OCI-LY1 (cell line): ENCODE measurements around the gene SLC35B2.

Experiments used
- H2AFZ ChIP-seq: fragments of 200-600 bp; sonication (generic), shearing (Covaris generic); 2 replicates; pipeline ENCODE4 v1.6.0; 2014; ENCODE audit warnings: antibody characterized with exemption, mild to moderate bottlenecking, low read length
- H3F3A ChIP-seq: fragments of 200-600 bp; sonication (generic), shearing (Covaris generic); 2 replicates; pipeline ENCODE4 v1.6.0; 2014; ENCODE audit warnings: mild to moderate bottlenecking, antibody characterized with exemption, low read length, moderate library complexity; ENCODE audit not compliant: insufficient read depth
- H3K27ac ChIP-seq: fragments of 200-600 bp; sonication (generic); 2 replicates; pipeline ENCODE4 v1.5.1; 2014; ENCODE audit warnings: low read length, mixed run types, mild to moderate bottlenecking, low read depth; ENCODE audit not compliant: poor library complexity, severe bottlenecking
- H3K27me3 ChIP-seq: fragments of 200-600 bp; sonication (generic); 2 replicates; pipeline ENCODE4 v1.6.0; 2014; ENCODE audit warnings: antibody characterized with exemption, mild to moderate bottlenecking, low read length, moderate library complexity; ENCODE audit not compliant: insufficient read depth
- H3K36me3 ChIP-seq: fragments of 200-600 bp; sonication (generic); 2 replicates; pipeline ENCODE4 v1.6.1; 2014; ENCODE audit warnings: mild to moderate bottlenecking, antibody characterized with exemption, low read length, moderate library complexity, mixed read lengths; ENCODE audit not compliant: insufficient read depth
- H3K4me1 ChIP-seq: fragments of 200-600 bp; sonication (generic); 2 replicates; pipeline ENCODE4 v1.5.1; 2014; ENCODE audit warnings: mild to moderate bottlenecking, low read length, moderate library complexity; ENCODE audit not compliant: insufficient read depth, severe bottlenecking
- H3K4me2 ChIP-seq: fragments of 200-600 bp; sonication (generic), shearing (Covaris generic); 2 replicates; pipeline ENCODE4 v1.6.1; 2014; ENCODE audit warnings: low read length
- H3K4me3 ChIP-seq: fragments of 200-600 bp; sonication (generic); 2 replicates; pipeline ENCODE4 v1.5.1; 2014; ENCODE audit warnings: low read length, low read depth, mild to moderate bottlenecking, mixed read lengths; ENCODE audit not compliant: poor library complexity, severe bottlenecking
- H3K79me2 ChIP-seq: fragments of 200-600 bp; shearing (Covaris generic); 2 replicates; pipeline ENCODE4 v1.6.1; 2016; ENCODE audit warnings: mixed run types, low read length, mixed read lengths; ENCODE audit not compliant: insufficient read depth
- H3K9ac ChIP-seq: fragments of 200-600 bp; sonication (generic), shearing (Covaris generic); 2 replicates; pipeline ENCODE4 v1.6.1; 2014; ENCODE audit warnings: mild to moderate bottlenecking, low read length, mixed read lengths
- H3K9me2 ChIP-seq: fragments of 200-600 bp; sonication (generic), shearing (Covaris generic); 2 replicates; pipeline ENCODE4 v1.6.1; 2014; ENCODE audit warnings: low read depth, mild to moderate bottlenecking, low read length, mixed read lengths
- H3K9me3 ChIP-seq: fragments of 200-600 bp; shearing (Covaris generic); 2 replicates; pipeline ENCODE4 v1.6.1; 2014; ENCODE audit warnings: low read length, mixed read lengths
- H4K20me1 ChIP-seq: fragments of 200-600 bp; sonication (generic), shearing (Covaris generic); 2 replicates; pipeline ENCODE4 v1.6.0; 2016; ENCODE audit warnings: mild to moderate bottlenecking, low read length; ENCODE audit not compliant: insufficient read depth
- EZH2 ChIP-seq: fragments of 200-600 bp; sonication (generic), shearing (Covaris generic); IDR thresholded peaks from 2 replicates; pipeline ENCODE4 v1.8.0; 2017; ENCODE audit warnings: borderline replicate concordance, mixed run types, mild to moderate bottlenecking, antibody characterized with exemption, low read length, moderate library complexity, mixed read lengths
- TF ChIP-seq, protein P1 (sequence below): fragments of 200-600 bp; sonication (generic), shearing (Covaris generic); IDR thresholded peaks from 2 replicates; pipeline ENCODE4 v1.5.1; 2017; ENCODE audit warnings: mild to moderate bottlenecking, antibody characterized with exemption, low read length, moderate library complexity, mixed read lengths

SLC35B2 gene

DNA sequence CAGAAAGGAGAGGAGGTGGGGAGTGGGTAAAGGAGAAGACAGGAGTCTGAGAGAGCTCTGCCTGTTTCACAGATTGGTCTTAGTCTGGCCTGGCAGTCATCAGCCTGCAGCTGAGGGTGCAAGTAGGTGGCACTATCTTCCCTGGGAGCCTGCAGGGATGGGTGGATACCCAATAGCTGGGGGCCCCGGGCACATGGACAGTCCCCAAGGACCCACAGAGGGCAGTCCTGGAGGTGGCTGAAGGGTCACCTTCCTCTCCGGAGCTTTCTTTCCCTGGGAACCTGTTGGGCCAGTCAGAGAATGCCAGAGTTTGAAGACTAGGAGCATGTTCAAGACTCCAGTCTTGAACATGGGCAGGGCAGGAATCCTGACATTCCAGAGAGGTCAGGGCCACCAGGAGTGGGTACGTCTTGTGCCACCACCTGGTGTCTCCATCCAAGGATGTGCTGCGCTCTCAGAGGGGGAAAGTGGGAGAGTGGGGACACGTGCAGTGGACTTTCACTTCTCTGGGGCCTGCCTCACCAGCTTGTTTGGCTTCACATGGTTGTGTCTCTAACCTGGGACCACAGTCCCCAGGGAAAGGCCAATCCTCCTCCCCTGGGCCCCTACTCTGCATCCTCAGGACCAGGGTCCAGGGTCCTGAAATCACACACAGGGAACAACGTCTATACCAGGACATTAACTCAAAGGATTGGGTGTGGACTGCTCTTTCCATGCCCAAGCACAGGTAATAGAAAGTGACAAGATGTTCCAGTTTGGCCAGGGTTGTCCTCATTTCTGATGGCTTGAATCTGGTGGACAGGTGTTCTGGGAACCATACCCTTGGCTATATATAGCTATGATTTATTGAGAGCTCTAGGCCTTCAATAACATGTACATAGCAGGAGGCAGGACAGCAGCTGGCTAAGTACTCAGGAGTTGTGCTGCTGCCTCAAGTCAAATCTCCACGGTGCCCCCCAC lies 37.8 kb upstream of the SLC35B2 start:
- no peaks in the 10 kb centered on the region for H3K79me2 ChIP-seq
- no peak overlapping the region for H3K4me2 ChIP-seq
- no peaks in the 10 kb centered on the region for H3K9me2 ChIP-seq
- peaks cover 4% of the 10 kb centered on the region; the same call in 1 of the 2 replicates for H3K27me3 ChIP-seq
- no peaks in the 10 kb centered on the region for H3K9me3 ChIP-seq
- TF ChIP-seq, protein P1, sequence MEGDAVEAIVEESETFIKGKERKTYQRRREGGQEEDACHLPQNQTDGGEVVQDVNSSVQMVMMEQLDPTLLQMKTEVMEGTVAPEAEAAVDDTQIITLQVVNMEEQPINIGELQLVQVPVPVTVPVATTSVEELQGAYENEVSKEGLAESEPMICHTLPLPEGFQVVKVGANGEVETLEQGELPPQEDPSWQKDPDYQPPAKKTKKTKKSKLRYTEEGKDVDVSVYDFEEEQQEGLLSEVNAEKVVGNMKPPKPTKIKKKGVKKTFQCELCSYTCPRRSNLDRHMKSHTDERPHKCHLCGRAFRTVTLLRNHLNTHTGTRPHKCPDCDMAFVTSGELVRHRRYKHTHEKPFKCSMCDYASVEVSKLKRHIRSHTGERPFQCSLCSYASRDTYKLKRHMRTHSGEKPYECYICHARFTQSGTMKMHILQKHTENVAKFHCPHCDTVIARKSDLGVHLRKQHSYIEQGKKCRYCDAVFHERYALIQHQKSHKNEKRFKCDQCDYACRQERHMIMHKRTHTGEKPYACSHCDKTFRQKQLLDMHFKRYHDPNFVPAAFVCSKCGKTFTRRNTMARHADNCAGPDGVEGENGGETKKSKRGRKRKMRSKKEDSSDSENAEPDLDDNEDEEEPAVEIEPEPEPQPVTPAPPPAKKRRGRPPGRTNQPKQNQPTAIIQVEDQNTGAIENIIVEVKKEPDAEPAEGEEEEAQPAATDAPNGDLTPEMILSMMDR: no peak
- no peak overlapping the region for H2AFZ ChIP-seq
- H3F3A ChIP-seq: no peaks in the 10 kb centered on the region
- H3K4me3 ChIP-seq: no peak overlapping the region
- no peaks in the 10 kb centered on the region for H4K20me1 ChIP-seq
- 0 out of 2 replicates have a peak, but pooled peaks cover under 1% of the 10 kb centered on the region for H3K36me3 ChIP-seq
- no peak overlapping the region for H3K9ac ChIP-seq
- no peaks in the 10 kb centered on the region for H3K4me1 ChIP-seq
- no peak overlapping the region for H3K27ac ChIP-seq

DNA sequence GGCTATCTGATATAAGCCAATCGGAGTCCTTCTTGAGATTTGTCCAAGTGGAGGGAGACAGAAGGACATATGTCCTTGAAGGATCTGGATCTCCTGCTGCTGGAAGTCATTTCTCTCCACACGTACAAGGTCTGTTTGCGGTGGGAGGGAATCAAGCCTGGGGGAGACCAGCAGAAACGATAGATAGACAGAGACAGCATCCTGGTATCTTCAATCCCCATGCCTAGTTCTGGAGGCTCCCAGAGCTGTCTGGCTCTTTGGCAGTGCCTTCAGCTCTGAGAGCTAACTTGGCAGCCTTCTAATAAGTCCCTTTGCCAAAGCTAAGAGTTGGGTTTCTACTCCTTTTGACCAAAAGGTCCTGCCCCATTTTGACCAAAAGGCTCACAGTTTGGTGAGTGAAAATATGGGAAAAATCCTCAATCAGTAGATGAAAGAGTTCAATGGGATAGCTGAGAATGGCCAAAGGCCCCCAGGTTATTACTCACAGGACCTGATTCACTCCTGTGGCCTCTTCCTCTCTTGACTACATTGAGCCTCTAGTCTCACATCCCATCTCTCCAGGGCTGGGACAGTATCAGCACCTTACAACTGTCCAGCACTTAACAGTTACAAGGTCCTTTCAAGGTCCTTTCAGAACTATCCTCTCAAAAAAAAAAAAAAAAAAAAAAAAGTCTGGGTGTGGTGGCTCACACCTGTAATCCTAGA lies 35.5 kb upstream of the SLC35B2 start:
- Histone ChIP-seq H3K9ac (no peak overlapping the region), H3K9me3 (no peaks in the 10 kb centered on the region), H3K4me3 (no peak overlapping the region), H3K9me2 (no peaks in the 10 kb centered on the region), H3K79me2 (no peaks in the 10 kb centered on the region), H3K27me3 (peaks cover 8% of the 10 kb centered on the region; the same call in 1 of the 2 replicates), H2AFZ (no peak overlapping the region), H3F3A (no peaks in the 10 kb centered on the region), H4K20me1 (no peaks in the 10 kb centered on the region), H3K27ac (no peak overlapping the region), H3K36me3 (no peaks in the 10 kb centered on the region), H3K4me1 (no peaks in the 10 kb centered on the region), H3K4me2 (no peak overlapping the region)
- TF ChIP-seq, protein P1: no peak
- no peak for TF ChIP-seq EZH2

DNA sequence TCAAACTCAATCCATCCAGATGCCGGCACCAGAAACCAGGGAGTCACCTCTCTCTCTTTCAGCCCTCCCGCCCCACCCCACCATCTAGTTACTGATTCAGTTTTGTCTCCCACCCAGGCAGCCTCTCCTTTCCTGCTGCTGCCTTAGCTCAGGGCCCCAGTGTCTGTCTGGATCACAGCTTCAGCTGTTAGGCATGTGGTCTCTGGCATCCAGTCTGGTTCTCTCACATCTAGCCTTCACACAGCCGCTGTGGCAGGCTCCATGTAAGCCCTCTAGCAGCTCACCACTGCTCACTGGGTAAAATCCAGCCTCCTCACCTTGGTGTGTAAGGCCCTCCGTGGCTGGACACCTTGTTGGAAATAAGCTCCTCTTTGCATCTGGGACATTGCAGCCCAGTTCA lies 34.5 kb upstream of the SLC35B2 start:
- Histone ChIP-seq H3K27me3 (peaks cover 8% of the 10 kb centered on the region; the same call in 1 of the 2 replicates), H3K4me1 (no peaks in the 10 kb centered on the region), H3F3A (no peaks in the 10 kb centered on the region), H3K4me3 (no peak overlapping the region), H3K79me2 (no peaks in the 10 kb centered on the region), H3K9me3 (no peaks in the 10 kb centered on the region), H3K9me2 (no peaks in the 10 kb centered on the region), H3K9ac (no peak overlapping the region), H4K20me1 (no peaks in the 10 kb centered on the region), H2AFZ (no peak overlapping the region), H3K27ac (no peak overlapping the region), H3K36me3 (no peaks in the 10 kb centered on the region), H3K4me2 (no peak overlapping the region)
- TF ChIP-seq EZH2: no peak
- TF ChIP-seq, protein P1: no peak
